Fibroblast of peridontal ligament (primary cell): ENCODE results near the gene STAT3.
"Not testable (repeated sequence)": the region's sequence is repeated elsewhere in the genome, so short reads cannot be mapped to it uniquely, and the experiment has no call there.

ENCODE experiments used
- DNase-seq: peaks from one replicate; pipeline ENCODE4 v3.0.0-alpha.2; 2010; ENCODE audit errors: extremely low read depth

STAT3 gene

DNA sequence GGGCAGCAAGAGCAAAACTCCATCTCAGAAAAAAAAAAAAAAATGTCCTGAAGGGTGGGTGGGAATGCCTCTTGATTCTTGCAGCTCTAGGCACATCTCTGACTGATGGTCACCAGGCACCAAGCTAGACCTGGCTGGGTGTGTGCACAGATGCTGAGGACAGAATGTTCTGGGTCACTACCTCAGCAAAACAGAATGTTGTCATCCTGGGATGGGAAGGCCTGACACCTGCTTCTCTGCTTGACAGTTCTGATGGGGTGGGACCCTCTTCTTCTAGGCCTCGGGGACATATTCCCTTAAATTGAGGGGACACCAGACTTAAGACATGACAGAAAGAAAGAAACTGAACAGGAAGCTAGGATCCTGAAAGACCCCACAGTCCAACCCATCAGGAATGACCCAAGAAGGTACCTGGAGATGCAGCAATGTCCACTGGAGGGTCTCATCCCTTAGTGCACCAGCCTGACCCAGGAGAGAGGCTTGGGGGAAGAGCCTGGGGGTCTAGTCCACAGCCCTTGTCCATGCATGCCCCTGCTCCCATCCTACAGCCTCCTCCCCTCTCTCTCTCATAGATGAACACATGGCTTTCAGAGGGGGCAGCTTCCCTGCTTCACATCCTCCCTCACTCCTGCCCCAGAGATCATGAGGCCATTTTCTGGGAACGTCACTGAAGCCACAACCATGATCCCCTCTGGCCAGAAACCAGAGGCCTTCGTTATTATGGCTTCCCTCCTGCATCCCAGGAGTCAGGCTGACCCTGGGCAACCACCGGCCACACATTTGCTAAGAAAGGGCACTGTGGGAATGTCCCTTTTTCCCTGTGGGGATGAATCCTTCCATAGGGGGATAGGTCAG is 108.2 kb downstream of the STAT3 start:
- no peak for DNase-seq

GRCh38 chr17:42277342-42277712 is 110.9 kb downstream of the STAT3 start:
- DNase-seq: no peak

GRCh38 chr17:42276609-42277341 is 111.5 kb downstream of the STAT3 start:
- peak; percentile 79 for DNase-seq

DNA sequence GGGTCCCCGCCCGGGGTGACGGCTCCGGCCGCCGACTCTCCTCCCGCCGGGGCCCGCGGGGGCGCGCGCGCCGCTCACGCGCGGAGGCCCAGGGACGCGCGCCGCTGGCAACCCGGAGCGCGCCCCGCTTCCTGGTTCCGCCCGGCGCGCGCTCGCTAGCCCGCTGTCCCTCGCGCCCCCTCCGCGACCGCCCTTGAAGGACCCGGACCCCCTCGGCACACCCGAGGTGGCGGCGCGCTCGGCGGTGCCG is 112.0 kb downstream of the STAT3 start, which contains the start of gene STAT5B:
Gene STAT5B, minus strand, starts transcription at position 33 of the 250 bp plus-strand sequence. CDS start 44,264 bp downstream, outside the sequence.
- DNase-seq: peak; percentile 33

GRCh38 chr17:42275527-42276358 is 112.5 kb downstream of the STAT3 start:
- DNase-seq: peak; percentile 57

GRCh38 chr17:42274812-42275526 is 113.3 kb downstream of the STAT3 start:
- DNase-seq: no peak

GRCh38 chr17:42274253-42274542 is 114.0 kb downstream of the STAT3 start:
- no peak for DNase-seq

DNA sequence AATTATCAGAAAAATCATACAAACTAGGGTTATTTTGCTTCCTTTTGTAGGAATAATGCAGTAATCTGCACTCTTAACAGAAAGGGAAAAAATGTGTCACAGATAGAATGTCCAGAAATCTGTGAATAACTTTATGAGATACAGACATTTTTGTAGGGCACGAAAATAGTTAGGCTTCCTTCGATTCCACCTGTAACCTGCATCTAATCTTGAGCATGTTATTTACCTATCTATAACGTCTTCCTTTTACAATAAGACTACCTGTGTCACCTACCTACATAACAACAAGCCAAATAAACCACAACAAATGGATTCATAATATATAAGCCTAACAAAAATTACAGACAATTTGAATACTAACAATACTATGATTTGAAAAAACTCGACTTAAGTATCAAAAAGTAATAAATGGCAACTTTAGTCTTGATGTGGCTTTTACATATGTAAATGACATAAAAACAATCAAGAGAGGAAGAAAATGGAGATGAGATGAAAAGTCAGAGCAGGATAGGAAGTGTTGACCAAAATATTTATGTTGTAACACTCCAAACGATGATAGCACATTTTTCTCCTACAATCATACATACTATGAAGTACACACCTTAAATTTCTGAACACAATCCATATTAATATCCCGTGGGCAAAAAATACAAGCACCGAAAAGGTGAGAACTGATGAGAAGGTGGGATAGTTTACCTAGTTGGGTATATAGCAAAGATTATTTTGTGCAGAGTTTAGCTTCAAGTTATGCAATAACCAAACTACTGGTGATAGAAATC is 114.6 kb downstream of the STAT3 start:
- DNase-seq: no peak

- DNase-seq: no peak
Measured at GRCh38 chr17:42272162-42272907, 115.9 kb downstream of the STAT3 start.

- no peak for DNase-seq
Measured at GRCh38 chr17:42271779-42272035, 116.5 kb downstream of the STAT3 start.

DNA sequence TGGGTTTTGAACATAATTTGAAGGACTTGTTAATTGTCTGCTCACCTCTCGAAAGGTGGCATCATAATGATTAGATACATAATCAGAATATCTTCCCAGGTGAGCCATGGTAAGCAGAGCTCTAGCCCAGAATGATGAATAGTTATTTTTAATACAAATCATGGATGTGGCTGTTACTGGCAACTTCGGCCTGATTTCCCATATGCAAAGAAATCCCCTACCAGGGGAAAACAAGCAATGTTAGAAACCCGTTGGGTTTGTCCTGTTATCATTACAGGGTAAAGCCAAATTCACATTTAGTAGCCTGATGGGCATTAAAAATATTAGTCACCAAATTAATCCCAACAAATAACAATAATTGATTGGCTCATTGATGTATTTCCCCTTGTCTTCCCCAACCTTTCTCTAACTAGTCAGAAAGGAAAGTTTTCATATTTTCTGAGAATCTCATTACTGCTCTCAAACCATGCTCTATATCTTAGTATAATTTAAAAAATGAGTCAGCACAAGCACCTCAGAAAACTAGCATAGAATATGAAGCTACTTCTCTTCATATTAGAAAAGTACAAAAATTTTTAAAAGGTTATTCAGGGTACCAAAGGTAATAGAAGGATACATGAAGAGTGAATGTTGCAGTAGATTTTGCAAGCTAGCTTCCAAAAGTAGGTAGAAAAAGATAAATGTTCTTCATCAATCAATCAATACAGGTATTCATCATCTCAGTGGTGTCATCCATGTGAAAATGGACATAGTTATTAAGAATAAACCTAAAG is 117.0 kb downstream of the STAT3 start:
- DNase-seq: no peak

DNA sequence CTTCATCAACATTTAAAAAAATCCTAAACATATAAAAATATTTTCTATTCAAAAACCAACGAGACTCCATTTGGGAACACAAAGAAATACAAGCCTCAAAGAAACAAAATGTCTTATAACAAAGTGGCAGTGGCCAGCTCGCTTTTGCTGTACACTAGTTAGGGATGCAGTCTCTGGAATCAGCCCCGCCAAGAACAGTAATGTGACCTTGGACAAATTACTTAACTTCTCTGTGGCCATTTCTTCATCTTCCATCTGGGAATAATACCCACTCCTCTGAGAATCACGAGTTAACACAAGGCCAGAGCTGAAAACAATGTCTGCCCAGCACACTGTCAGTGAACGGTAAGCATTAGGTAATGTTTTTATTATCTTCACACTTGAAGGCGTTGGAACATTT is 117.6 kb downstream of the STAT3 start:
- DNase-seq: no peak

DNA sequence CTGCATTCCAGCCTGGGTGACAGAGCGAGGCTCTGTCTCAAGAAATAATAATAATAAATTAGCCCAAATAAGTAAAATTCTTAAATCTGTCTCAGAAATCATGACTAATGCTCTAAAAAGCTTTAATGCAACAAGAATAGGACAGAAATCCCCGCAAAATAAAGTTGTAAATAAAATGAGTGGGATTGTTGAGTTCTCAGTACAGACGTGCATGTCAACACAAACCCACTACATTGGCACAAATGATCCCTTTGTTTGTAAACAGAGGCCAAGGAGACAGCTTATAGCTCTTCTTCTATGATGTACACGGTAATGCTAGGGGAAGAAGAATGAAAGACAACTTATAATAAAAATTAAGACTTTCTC is 118.1 kb downstream of the STAT3 start:
- DNase-seq: no peak

- DNase-seq: no peak
Measured at GRCh38 chr17:42268236-42268635, 120.0 kb downstream of the STAT3 start.

GRCh38 chr17:42266918-42267766 is 121.1 kb downstream of the STAT3 start:
- peak; percentile 96 for DNase-seq

GRCh38 chr17:42266462-42266861 is 121.8 kb downstream of the STAT3 start:
- DNase-seq: no peak

DNA sequence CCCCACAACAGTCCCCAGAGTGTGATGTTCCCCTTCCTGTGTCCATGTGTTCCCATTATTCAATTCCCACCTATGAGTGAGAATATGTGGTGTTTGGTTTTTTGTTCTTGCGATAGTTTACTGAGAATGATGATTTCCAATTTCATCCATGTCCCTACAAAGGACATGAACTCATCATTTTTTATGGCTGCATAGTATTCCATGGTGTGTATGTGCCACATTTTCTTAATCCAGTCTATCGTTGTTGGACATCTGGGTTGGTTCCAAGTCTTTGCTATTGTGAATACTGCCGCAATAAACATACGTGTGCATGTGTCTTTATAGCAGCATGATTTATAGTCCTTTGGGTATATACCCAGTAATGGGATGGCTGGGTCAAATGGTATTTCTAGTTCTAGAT is 123.9 kb downstream of the STAT3 start:
- DNase-seq: not testable (repeated sequence)
